ENCODE results near the gene IQGAP3.

GRCh38 chr1:156582388-156583017 lies 10.1 kb upstream of the IQGAP3 start:
- TF ChIP-seq CTCF (IDR thresholded peaks at IDR 0.05) (no peak), EP300 (IDR thresholded peaks at IDR 0.05) (no peak), POLR2A (IDR thresholded peaks at IDR 0.05) (no peak)

Data from ovary (tissue), 3 donors.